DMS153 (cell line): Measurements from ENCODE around the gene P4HA1.

Experiments
- DNase-seq: peaks from one replicate; lab custom pipeline; 2025; lab: John Stamatoyannopoulos, UW

The P4HA1 gene

GRCh38 chr10:73093922-73094850 is 2.5 kb downstream of the P4HA1 start:
- DNase-seq: no peak

- no peak for DNase-seq
These were observed 3.8 kb downstream of the P4HA1 start for GRCh38 chr10:73092830-73093229.

- no peak for DNase-seq
These were observed 8.4 kb downstream of the P4HA1 start for GRCh38 chr10:73088304-73088703.

- no peak for DNase-seq
These were observed 9.8 kb downstream of the P4HA1 start for GRCh38 chr10:73086816-73087215.

- DNase-seq: no peak
These were observed 12.5 kb downstream of the P4HA1 start for GRCh38 chr10:73084209-73084608.

GRCh38 chr10:73083221-73083620 is 13.4 kb downstream of the P4HA1 start:
- no peak for DNase-seq

GRCh38 chr10:73079779-73080541 is 16.7 kb downstream of the P4HA1 start:
- no peak for DNase-seq

GRCh38 chr10:73076360-73077183 is 20.1 kb downstream of the P4HA1 start:
- no peak for DNase-seq

GRCh38 chr10:73075829-73076228 is 20.8 kb downstream of the P4HA1 start:
- no peak for DNase-seq

- no peak for DNase-seq
These were observed 23.0 kb downstream of the P4HA1 start for GRCh38 chr10:73073627-73074026.

GRCh38 chr10:73065441-73065840 is 31.2 kb downstream of the P4HA1 start:
- DNase-seq: no peak

GRCh38 chr10:73061743-73062142 is 34.9 kb downstream of the P4HA1 start:
- DNase-seq: no peak

GRCh38 chr10:73060738-73061635 is 35.7 kb downstream of the P4HA1 start:
- peak; percentile 65 for DNase-seq

GRCh38 chr10:73060173-73060572 is 36.5 kb downstream of the P4HA1 start:
- DNase-seq: no peak

GRCh38 chr10:73058057-73058591 is 38.5 kb downstream of the P4HA1 start:
- DNase-seq: no peak

GRCh38 chr10:73054286-73054685 is 42.4 kb downstream of the P4HA1 start:
- DNase-seq: no peak

- no peak for DNase-seq
These were observed 43.4 kb downstream of the P4HA1 start for GRCh38 chr10:73053275-73053674.

- no peak for DNase-seq
These were observed 52.0 kb downstream of the P4HA1 start for GRCh38 chr10:73044378-73045285.

GRCh38 chr10:73043766-73044377 is 52.8 kb downstream of the P4HA1 start:
- no peak for DNase-seq
